HCT116 (cell line): ENCODE data around the gene HLA-DMA.

Experiments used
- CEBPB ChIP-seq: IDR thresholded peaks from 2 replicates; pipeline ENCODE4 v1.6.1; 2012; ENCODE audit warnings: low read depth
- EGR1 ChIP-seq: IDR thresholded peaks from 2 replicates; pipeline ENCODE4 v1.6.1; 2012; ENCODE audit warnings: low read depth
- ELF1 ChIP-seq: IDR thresholded peaks from 2 replicates; pipeline ENCODE4 v1.6.1; 2012; ENCODE audit warnings: low read depth, borderline replicate concordance
- EZH2 ChIP-seq: fragments of 200-600 bp; sonication (generic); IDR thresholded peaks from 2 replicates; pipeline ENCODE4 v1.6.1; 2017; ENCODE audit warnings: antibody characterized with exemption, mixed run types
- FOSL1 ChIP-seq: IDR thresholded peaks from 2 replicates; pipeline ENCODE4 v1.6.1; 2012; ENCODE audit warnings: low read depth
- JUND ChIP-seq: IDR thresholded peaks from 2 replicates; pipeline ENCODE4 v1.6.1; 2012
- POLR2A ChIP-seq: IDR thresholded peaks from 2 replicates; pipeline ENCODE4 v1.7.0; 2011; ENCODE audit warnings: borderline replicate concordance; ENCODE audit not compliant: insufficient read depth, insufficient read length; ENCODE audit errors: extremely low read depth
- POLR2AphosphoS5 ChIP-seq: IDR thresholded peaks from 2 replicates; pipeline ENCODE4 v1.6.1; 2011; ENCODE audit warnings: mild to moderate bottlenecking, low read depth, low read length, moderate library complexity
- SIN3A ChIP-seq: IDR thresholded peaks from 2 replicates; pipeline ENCODE4 v1.6.1; 2012; ENCODE audit warnings: low read depth
- SRF ChIP-seq: IDR thresholded peaks from 2 replicates; pipeline ENCODE4 v1.6.1; 2012; ENCODE audit warnings: low read depth
- YY1 ChIP-seq: IDR thresholded peaks from 2 replicates; pipeline ENCODE4 v1.6.1; 2011; ENCODE audit warnings: low read length, low read depth, moderate library complexity, mild to moderate bottlenecking; ENCODE audit not compliant: insufficient replicate concordance; ENCODE audit errors: extremely low read depth
- TF ChIP-seq, protein P1 (sequence below), 3 experiments: fragments of 200-600 bp in 1 of 3; sonication (generic) in 1 of 3; IDR thresholded peaks in 2 of 3; conservative IDR thresholded peaks in 1 of 3; 2 replicates each; pipeline ENCODE4 v1.5.1; 2012 to 2017; ENCODE audit warnings: low read depth in 2 of 3, low read length in 2 of 3, antibody characterized with exemption in 1 of 3, borderline replicate concordance in 1 of 3, control low read depth in 1 of 3, mild to moderate bottlenecking in 1 of 3, mixed read lengths in 1 of 3, mixed run types in 1 of 3, moderate library complexity in 1 of 3; ENCODE audit not compliant: insufficient read depth in 1 of 3
- TF ChIP-seq, protein P2 (sequence below): IDR thresholded peaks from 2 replicates; pipeline ENCODE4 v1.6.1; 2012
- TF ChIP-seq, protein P3 (sequence below): IDR thresholded peaks from 2 replicates; pipeline ENCODE4 v1.6.1; 2012

DNA sequence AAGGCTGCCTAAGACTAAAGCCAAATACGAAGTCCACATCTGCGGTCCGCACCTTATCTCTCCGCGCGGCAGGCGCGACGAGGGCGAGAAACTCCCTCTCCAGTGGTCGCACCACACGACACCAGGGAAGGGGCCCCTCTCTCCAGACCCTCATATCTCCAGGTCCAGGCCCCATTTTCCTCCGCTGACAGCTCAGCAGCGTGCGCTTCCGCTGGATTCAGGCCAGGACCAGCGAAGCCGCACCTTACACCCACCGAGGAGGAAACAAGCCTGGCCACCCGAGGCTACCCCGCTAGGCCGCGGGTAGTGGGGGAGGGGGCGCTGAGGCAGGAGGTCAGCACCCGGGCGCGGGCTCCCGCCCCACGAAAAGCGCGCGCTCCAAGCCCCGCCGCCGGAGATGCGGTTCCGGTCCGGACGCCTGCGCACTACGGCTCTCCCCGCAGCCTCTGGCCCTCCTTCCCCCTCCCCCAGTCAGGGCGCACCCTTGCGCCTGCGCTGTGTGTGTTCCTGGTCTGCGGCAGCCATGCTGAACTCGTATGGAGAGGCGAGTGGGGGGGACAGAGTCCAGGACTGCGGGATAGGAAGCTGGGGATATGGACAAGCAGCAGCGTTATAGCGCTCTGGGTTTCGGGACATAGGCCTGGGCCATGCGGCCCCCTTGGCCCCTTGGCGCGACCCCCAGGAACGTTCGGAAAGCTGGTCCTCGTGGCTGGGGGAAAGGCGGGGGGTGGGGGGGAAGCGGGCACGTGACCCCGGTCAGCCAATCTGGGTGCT lies 15.4 kb upstream of the HLA-DMA start, which contains the start of gene BRD2:
- TF ChIP-seq, protein P1, sequence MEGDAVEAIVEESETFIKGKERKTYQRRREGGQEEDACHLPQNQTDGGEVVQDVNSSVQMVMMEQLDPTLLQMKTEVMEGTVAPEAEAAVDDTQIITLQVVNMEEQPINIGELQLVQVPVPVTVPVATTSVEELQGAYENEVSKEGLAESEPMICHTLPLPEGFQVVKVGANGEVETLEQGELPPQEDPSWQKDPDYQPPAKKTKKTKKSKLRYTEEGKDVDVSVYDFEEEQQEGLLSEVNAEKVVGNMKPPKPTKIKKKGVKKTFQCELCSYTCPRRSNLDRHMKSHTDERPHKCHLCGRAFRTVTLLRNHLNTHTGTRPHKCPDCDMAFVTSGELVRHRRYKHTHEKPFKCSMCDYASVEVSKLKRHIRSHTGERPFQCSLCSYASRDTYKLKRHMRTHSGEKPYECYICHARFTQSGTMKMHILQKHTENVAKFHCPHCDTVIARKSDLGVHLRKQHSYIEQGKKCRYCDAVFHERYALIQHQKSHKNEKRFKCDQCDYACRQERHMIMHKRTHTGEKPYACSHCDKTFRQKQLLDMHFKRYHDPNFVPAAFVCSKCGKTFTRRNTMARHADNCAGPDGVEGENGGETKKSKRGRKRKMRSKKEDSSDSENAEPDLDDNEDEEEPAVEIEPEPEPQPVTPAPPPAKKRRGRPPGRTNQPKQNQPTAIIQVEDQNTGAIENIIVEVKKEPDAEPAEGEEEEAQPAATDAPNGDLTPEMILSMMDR (IDR thresholded peaks at IDR 0.05 in 2 of 3, conservative IDR thresholded peaks at IDR 0.05 in 1 of 3; ENCODE audit: borderline replicate concordance in 1 of 3, insufficient read depth in 1 of 3, low read depth in 2 of 3, low read length in 2 of 3), result no peak
- TF ChIP-seq, protein P2, sequence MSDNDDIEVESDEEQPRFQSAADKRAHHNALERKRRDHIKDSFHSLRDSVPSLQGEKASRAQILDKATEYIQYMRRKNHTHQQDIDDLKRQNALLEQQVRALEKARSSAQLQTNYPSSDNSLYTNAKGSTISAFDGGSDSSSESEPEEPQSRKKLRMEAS, result no peak
- peak; percentile 57 for TF ChIP-seq POLR2AphosphoS5
- no peak for TF ChIP-seq SIN3A
- no peak for TF ChIP-seq SRF
- TF ChIP-seq, protein P3, sequence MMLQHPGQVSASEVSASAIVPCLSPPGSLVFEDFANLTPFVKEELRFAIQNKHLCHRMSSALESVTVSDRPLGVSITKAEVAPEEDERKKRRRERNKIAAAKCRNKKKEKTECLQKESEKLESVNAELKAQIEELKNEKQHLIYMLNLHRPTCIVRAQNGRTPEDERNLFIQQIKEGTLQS, result no peak
- no peak for TF ChIP-seq FOSL1
- no peak for TF ChIP-seq EZH2
- peak; percentile 88 for TF ChIP-seq YY1
- no peak for TF ChIP-seq EGR1
- no peak for TF ChIP-seq ELF1
- TF ChIP-seq JUND, result no peak
- no peak for TF ChIP-seq CEBPB
- TF ChIP-seq POLR2A, result peak; percentile 63
